IgD-negative memory B cell (primary cell): ENCODE data around the gene PDIA5. TPM values are rescaled to one million over a fixed set of nuclear protein-coding genes. Genes with fewer than 3 reads are reported as not detected.

Experiments
- H3K27ac Mint-ChIP-seq, 3 donors: one replicate each; pipeline ENCODE4 v1.8.0; 2020 to 2022; ENCODE audit warnings: mild to moderate bottlenecking in 3 of 3, mixed read lengths in 3 of 3, moderate library complexity in 1 of 3
- H3K27me3 Mint-ChIP-seq: one replicate; pipeline ENCODE4 v1.8.0; 2021; ENCODE audit warnings: mixed read lengths
- H3K36me3 Mint-ChIP-seq: one replicate; pipeline ENCODE4 v1.8.0; 2020; ENCODE audit warnings: mild to moderate bottlenecking, mixed read lengths
- H3K4me1 Mint-ChIP-seq, 3 donors: one replicate each; pipeline ENCODE4 v1.8.0; 2020 to 2022; ENCODE audit warnings: mixed read lengths in 3 of 3, mild to moderate bottlenecking in 1 of 3
- H3K4me3 Mint-ChIP-seq, 4 donors: one replicate each; pipeline ENCODE4 v1.8.0; 2020 to 2022; ENCODE audit warnings: mild to moderate bottlenecking in 4 of 4, mixed read lengths in 4 of 4, moderate library complexity in 3 of 4
- H3K9me3 Mint-ChIP-seq, 3 donors: one replicate each; pipeline ENCODE4 v1.8.0; 2020 to 2021; ENCODE audit warnings: mixed read lengths in 3 of 3, mild to moderate bottlenecking in 1 of 3
- polyA plus RNA-seq: library from polyadenylated mRNA; unstranded; fragments of 300-500 nt; fragmentation: Illumina TruSeq; gene quantifications from one replicate; pipeline ENCODE4 v1.2.3, GENCODE V29; 2021

Gene PDIA5
- polyA plus RNA-seq, 1 donor from 2014 or later, result 4.2 TPM

GRCh38 chr3:123188058-123188457, 121.2 kb downstream of the PDIA5 start:
- Mint-ChIP-seq H3K36me3 (peaks cover 2% of the 10 kb centered on the region), H3K4me3 (peak overlapping the region in 1 of 4 donors; percentile 5), H3K27me3 (no peaks in the 10 kb centered on the region), H3K27ac (no peak overlapping the region), H3K4me1 (no peaks in the 10 kb centered on the region), H3K9me3 (peaks cover 0 to 1% (median 0%) of the 10 kb centered on the region in 3 donors)

- Mint-ChIP-seq H3K27ac (no peak overlapping the region), H3K4me1 (no peaks in the 10 kb centered on the region), H3K9me3 (peaks cover 0 to 4% (median 0%) of the 10 kb centered on the region in 3 donors), H3K36me3 (no peaks in the 10 kb centered on the region), H3K27me3 (no peaks in the 10 kb centered on the region), H3K4me3 (no peak overlapping the region)
Measured at GRCh38 chr3:123193448-123194101, 126.8 kb downstream of the PDIA5 start.

GRCh38 chr3:123194552-123194951, 127.7 kb downstream of the PDIA5 start:
- Mint-ChIP-seq H3K27me3 (no peaks in the 10 kb centered on the region), H3K9me3 (peaks cover 0 to 4% (median 3%) of the 10 kb centered on the region in 3 donors), H3K27ac (no peak overlapping the region), H3K36me3 (no peaks in the 10 kb centered on the region), H3K4me1 (no peaks in the 10 kb centered on the region), H3K4me3 (no peak overlapping the region)

- Mint-ChIP-seq H3K27ac (peak overlapping the region in 1 of 3 donors; percentile 21), H3K36me3 (no peaks in the 10 kb centered on the region), H3K4me3 (peak overlapping the region in 1 of 4 donors; percentile 35), H3K9me3 (peaks cover 0 to 8% (median 3%) of the 10 kb centered on the region in 3 donors), H3K27me3 (no peaks in the 10 kb centered on the region), H3K4me1 (peaks cover 9 to 22% (median 9%) of the 10 kb centered on the region in 3 donors)
Measured at GRCh38 chr3:123198372-123198771, 131.5 kb downstream of the PDIA5 start.

GRCh38 chr3:123201223-123201556, 134.4 kb downstream of the PDIA5 start:
- peaks cover 0 to 8% (median 3%) of the 10 kb centered on the region in 3 donors for H3K9me3 Mint-ChIP-seq
- peak overlapping the region; percentile 96 to 99 (median 98) for H3K27ac Mint-ChIP-seq
- H3K4me1 Mint-ChIP-seq, result peaks cover 10 to 26% (median 12%) of the 10 kb centered on the region in 3 donors
- H3K4me3 Mint-ChIP-seq, result peak overlapping the region; percentile 96 to 98 (median 98)
- H3K27me3 Mint-ChIP-seq, result no peaks in the 10 kb centered on the region
- H3K36me3 Mint-ChIP-seq, result no peaks in the 10 kb centered on the region

- Mint-ChIP-seq H3K27me3 (no peaks in the 10 kb centered on the region), H3K27ac (peak within 1 kb of the TSS; percentile 96 to 99 (median 98)), H3K36me3 (no peaks in the 10 kb centered on the region), H3K9me3 (peaks cover 0 to 8% (median 3%) of the 10 kb centered on the region in 3 donors), H3K4me3 (peak within 1 kb of the TSS; percentile 96 to 98 (median 98)), H3K4me1 (peaks cover 10 to 26% (median 12%) of the 10 kb centered on the region in 3 donors)
Measured at GRCh38 chr3:123201557-123202427, 135.0 kb downstream of the PDIA5 start, which contains the start of gene SEC22A. SEC22A (plus strand) TSS chr3:123201943; CDS start chr3:123209218, 7,275 bp downstream.

GRCh38 chr3:123202451-123202850, 135.6 kb downstream of the PDIA5 start:
- Mint-ChIP-seq H3K27me3 (no peaks in the 10 kb centered on the region), H3K9me3 (peaks cover 0 to 8% (median 3%) of the 10 kb centered on the region in 3 donors), H3K4me3 (peak overlapping the region; percentile 96 to 98 (median 98)), H3K4me1 (peaks cover 10 to 26% (median 12%) of the 10 kb centered on the region in 3 donors), H3K36me3 (no peaks in the 10 kb centered on the region), H3K27ac (peak overlapping the region; percentile 96 to 99 (median 98))

Other genes starting within 250 kb of the PDIA5 start
- not detected for gene SEMA5B, start 39.3 kb upstream of the PDIA5 start, polyA plus RNA-seq
- 10.9 TPM for gene SEC22A, start 134.9 kb downstream of the PDIA5 start, polyA plus RNA-seq